Tongue (tissue), 2 donors: Measurements from ENCODE around the gene MSH6. TPM values are rescaled to one million over a fixed set of nuclear protein-coding genes. Genes with fewer than 3 reads are reported as not detected.

Experiments
- DNase-seq: peaks from one replicate; pipeline ENCODE4 v3.0.0-alpha.2; 2015
- total RNA-seq: library from RNA; depleted of rRNA; stranded (reverse); fragments of >200 nt; gene quantifications from one replicate; pipeline ENCODE4 v1.2.3, GENCODE V29; 2014

Gene MSH6
- 56.1 TPM for total RNA-seq

- DNase-seq: peak; percentile 96
Measured at GRCh38 chr2:47782671-47783485, at the start of gene MSH6. Gene MSH6 (plus strand): TSS chr2:47783145. CDS start chr2:47783234, 89 bp downstream.

GRCh38 chr2:47735136-47735869 is 47.6 kb upstream of the MSH6 start:
- peak; percentile 65 for DNase-seq

- DNase-seq: no peak
Measured at GRCh38 chr2:47735912-47736311, 47.0 kb upstream of the MSH6 start.

GRCh38 chr2:47737191-47737975 is 45.6 kb upstream of the MSH6 start:
- no peak for DNase-seq

- DNase-seq: no peak
Measured at GRCh38 chr2:47738331-47738730, 44.6 kb upstream of the MSH6 start.

- no peak for DNase-seq
Measured at GRCh38 chr2:47741101-47741500, 41.8 kb upstream of the MSH6 start.

- no peak for DNase-seq
Measured at GRCh38 chr2:47741637-47742036, 41.3 kb upstream of the MSH6 start.

- peak; percentile 19 for DNase-seq
Measured at GRCh38 chr2:47744074-47744473, 38.9 kb upstream of the MSH6 start.

GRCh38 chr2:47747878-47748277 is 35.1 kb upstream of the MSH6 start:
- DNase-seq: no peak

GRCh38 chr2:47751856-47752414 is 31.0 kb upstream of the MSH6 start:
- no peak for DNase-seq

GRCh38 chr2:47767497-47767844 is 15.5 kb upstream of the MSH6 start:
- DNase-seq: no peak

- DNase-seq: peak; percentile 79
Measured at GRCh38 chr2:47767880-47768609, 14.9 kb upstream of the MSH6 start.

- DNase-seq: no peak
Measured at GRCh38 chr2:47769318-47769717, 13.6 kb upstream of the MSH6 start.

- DNase-seq: peak; percentile 9
Measured at GRCh38 chr2:47771211-47771610, 11.7 kb upstream of the MSH6 start.

GRCh38 chr2:47772343-47772742 is 10.6 kb upstream of the MSH6 start:
- DNase-seq: no peak

GRCh38 chr2:47774567-47774966 is 8.4 kb upstream of the MSH6 start:
- DNase-seq: no peak

GRCh38 chr2:47777277-47777937 is 5.5 kb upstream of the MSH6 start:
- no peak for DNase-seq

GRCh38 chr2:47778698-47779425 is 4.1 kb upstream of the MSH6 start:
- no peak for DNase-seq

GRCh38 chr2:47779426-47779790 is 3.5 kb upstream of the MSH6 start:
- DNase-seq: no peak

GRCh38 chr2:47782381-47782670 is 619 bp upstream of the MSH6 start:
- DNase-seq: no peak
